ENCODE data around the gene FYN.

The FYN gene

DNA sequence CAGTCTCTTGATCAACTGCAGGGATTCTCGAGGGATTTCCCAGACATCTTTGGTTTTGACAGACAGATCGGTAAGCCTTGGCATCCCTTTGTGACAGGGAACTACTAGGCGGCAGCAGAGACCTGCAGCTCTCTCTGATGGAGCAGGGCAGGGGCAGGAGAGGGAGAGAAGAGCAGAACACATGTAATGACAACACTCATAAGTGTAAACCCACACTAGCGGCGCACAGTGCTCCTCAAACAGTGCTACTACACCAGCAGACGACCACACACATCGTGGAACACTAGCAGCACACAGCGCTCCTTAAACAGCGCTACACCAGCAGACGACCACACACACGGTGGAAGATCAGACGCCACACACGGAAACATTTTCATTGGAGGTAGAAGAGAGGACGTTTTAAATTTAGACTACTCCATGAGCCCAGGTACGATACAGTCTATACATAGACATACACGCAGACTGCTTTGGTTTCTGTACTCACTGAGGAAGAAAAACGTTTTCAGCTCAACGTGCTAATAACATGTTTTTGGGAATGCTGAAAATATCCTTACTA lies 173.0 kb downstream of the FYN start:
- H3K9me3 ChIP-seq (ENCODE audit: control insufficient read depth, low read depth, low read length): no peaks in the 10 kb centered on the region
- H3K27ac ChIP-seq (ENCODE audit: low read length): no peak overlapping the region
- no peaks in the 10 kb centered on the region for H3K27me3 ChIP-seq (ENCODE audit: control insufficient read depth, insufficient read depth, low read length)
- no peak overlapping the region for H3K4me3 ChIP-seq (ENCODE audit: low read length)
- H3K36me3 ChIP-seq (ENCODE audit: control insufficient read depth, low read depth, low read length): peaks cover 24% of the 10 kb centered on the region
- no peaks in the 10 kb centered on the region for H3K4me1 ChIP-seq (ENCODE audit: control insufficient read depth, low read depth, low read length)
- H3K9ac ChIP-seq (ENCODE audit: low read length): no peak overlapping the region

DNA sequence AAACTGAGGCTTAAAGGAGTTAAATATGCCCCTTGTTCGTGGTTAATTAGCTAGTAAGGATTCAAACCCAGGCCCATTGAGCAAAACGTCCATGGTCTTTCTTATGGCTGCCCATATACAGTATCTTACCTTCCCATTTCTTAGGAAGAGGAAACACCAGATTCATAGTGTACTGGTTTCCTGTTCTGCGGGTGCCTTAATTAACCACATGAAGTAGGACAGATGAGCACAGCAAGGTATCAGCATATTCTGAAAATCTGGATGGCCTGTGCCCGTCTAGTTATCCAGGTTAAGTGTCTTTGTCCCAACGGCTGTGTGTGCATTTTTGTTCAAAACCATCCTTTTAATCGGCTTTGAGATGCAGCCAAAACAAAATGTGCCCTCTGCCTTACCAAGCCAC lies 174.1 kb downstream of the FYN start:
- Histone ChIP-seq H3K27ac (ENCODE audit: low read length) (no peak overlapping the region), H3K36me3 (ENCODE audit: control insufficient read depth, low read depth, low read length) (peaks cover 32% of the 10 kb centered on the region), H3K9ac (ENCODE audit: low read length) (no peak overlapping the region), H3K4me3 (ENCODE audit: low read length) (no peak overlapping the region), H3K9me3 (ENCODE audit: control insufficient read depth, low read depth, low read length) (no peaks in the 10 kb centered on the region), H3K27me3 (ENCODE audit: control insufficient read depth, insufficient read depth, low read length) (no peaks in the 10 kb centered on the region), H3K4me1 (ENCODE audit: control insufficient read depth, low read depth, low read length) (no peaks in the 10 kb centered on the region)

DNA sequence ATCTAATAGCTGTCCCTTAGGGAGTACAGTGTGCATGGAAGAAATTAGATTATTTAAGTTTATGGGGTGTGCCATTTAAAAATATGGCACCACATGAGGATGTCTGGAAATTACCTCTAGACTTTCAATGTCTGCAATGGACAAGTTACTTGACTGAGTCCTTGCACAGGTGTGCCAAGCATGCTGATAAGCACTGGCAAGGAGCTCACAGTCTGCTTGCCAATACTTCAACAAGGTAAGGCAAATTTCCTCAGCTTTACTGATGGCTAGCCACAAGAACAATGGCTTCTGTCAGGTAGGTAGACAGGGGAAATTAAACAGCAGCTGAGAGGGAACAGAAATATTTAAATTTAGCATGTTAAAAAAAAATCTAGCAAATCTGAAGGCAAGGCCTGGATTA lies 176.4 kb downstream of the FYN start:
- H3K27me3 ChIP-seq (ENCODE audit: control insufficient read depth, insufficient read depth, low read length): no peaks in the 10 kb centered on the region
- H3K36me3 ChIP-seq (ENCODE audit: control insufficient read depth, low read depth, low read length): peaks cover 30% of the 10 kb centered on the region
- H3K4me1 ChIP-seq (ENCODE audit: control insufficient read depth, low read depth, low read length): no peaks in the 10 kb centered on the region
- no peak overlapping the region for H3K27ac ChIP-seq (ENCODE audit: low read length)
- no peak overlapping the region for H3K4me3 ChIP-seq (ENCODE audit: low read length)
- no peaks in the 10 kb centered on the region for H3K9me3 ChIP-seq (ENCODE audit: control insufficient read depth, low read depth, low read length)
- no peak overlapping the region for H3K9ac ChIP-seq (ENCODE audit: low read length)

DNA sequence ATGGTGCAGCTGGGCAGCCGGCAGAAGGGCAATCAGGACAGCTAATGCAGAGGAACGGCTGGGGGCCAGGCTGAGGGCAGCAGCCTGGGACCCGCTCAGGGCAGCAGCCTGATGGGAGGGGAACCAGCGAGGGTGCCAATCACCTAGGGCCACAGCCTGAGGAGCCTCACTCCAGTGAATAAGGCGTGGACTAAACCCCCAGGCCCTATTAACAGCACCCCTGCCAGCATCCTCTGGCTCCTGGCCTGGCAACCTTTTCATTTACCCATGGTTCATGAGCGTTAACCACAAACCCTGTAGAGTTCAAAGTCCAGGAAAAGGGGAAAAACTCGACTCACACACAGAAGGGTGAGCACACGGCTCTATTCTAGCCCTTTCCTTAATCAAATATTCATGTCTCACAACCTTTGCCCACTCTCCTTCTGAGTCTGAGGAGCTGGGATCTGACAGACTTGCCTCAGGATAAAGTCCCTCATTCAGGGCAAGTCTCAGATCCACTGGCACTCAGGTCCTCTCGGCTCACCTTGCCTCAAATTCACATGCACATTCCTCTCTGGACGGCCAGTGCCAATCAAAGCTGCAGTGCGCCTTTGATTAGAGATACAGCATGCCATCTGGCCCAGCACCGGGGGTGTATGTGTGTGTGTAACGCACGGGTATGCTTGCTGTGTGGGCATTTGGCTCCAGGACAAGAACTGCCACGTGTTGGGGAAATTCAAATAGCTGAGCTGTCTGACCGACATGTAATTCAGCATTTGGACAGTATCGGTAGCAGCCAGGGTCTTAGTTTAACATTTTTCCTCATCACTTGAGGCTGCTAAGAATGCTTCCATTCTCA lies 180.7 kb downstream of the FYN start:
- H3K9me3 ChIP-seq (ENCODE audit: control insufficient read depth, low read depth, low read length): no peaks in the 10 kb centered on the region
- no peak overlapping the region for H3K27ac ChIP-seq (ENCODE audit: low read length)
- no peaks in the 10 kb centered on the region for H3K27me3 ChIP-seq (ENCODE audit: control insufficient read depth, insufficient read depth, low read length)
- H3K4me3 ChIP-seq (ENCODE audit: low read length): no peak overlapping the region
- no peaks in the 10 kb centered on the region for H3K4me1 ChIP-seq (ENCODE audit: control insufficient read depth, low read depth, low read length)
- no peak overlapping the region for H3K9ac ChIP-seq (ENCODE audit: low read length)
- peaks cover 35% of the 10 kb centered on the region for H3K36me3 ChIP-seq (ENCODE audit: control insufficient read depth, low read depth, low read length)

DNA sequence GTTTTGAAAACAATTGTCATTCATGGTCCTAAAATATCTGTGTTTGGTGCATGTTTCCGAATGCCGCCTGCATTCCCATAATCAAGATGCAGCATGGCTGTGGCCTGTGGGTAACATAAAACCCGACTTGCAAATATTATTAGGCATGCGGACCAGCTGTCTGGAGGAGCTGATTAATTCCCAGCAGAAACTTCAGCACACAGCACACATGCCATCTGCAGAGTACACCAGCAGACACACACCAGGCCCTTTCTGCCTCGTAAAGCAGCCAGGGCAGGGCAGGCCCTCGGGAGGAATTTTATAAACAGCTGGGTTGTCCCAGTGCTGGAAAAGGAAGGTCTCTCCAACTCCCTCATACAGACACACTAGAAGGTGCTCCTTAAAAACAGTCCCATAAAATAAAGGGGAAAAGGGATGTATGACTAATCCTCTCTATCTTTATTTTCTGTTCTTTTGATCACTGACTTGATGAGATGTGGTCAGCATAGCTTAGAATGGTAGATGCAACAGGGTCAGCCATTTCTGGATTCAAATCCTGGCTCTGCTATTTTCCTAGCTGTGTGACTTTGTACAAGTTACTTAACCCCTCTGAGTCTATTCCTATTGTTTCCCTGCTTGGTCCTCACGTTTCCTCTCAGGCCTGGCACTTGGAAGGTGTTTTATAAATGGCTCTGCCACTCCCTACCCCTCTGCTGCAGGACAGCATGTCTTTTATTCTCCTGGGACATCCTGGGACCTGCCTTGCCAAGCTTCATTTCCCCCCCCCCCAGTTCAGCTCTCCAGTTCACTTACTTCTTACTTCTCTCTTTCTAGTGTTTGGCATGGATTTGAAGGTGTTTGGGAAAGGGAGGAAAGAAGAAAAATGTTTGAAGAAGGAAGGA lies 181.7 kb downstream of the FYN start:
- H3K4me1 ChIP-seq (ENCODE audit: control insufficient read depth, low read depth, low read length): peaks cover 3% of the 10 kb centered on the region
- no peak overlapping the region for H3K9ac ChIP-seq (ENCODE audit: low read length)
- no peaks in the 10 kb centered on the region for H3K9me3 ChIP-seq (ENCODE audit: control insufficient read depth, low read depth, low read length)
- no peaks in the 10 kb centered on the region for H3K27me3 ChIP-seq (ENCODE audit: control insufficient read depth, insufficient read depth, low read length)
- no peak overlapping the region for H3K4me3 ChIP-seq (ENCODE audit: low read length)
- H3K36me3 ChIP-seq (ENCODE audit: control insufficient read depth, low read depth, low read length): peaks cover 35% of the 10 kb centered on the region
- no peak overlapping the region for H3K27ac ChIP-seq (ENCODE audit: low read length)

DNA sequence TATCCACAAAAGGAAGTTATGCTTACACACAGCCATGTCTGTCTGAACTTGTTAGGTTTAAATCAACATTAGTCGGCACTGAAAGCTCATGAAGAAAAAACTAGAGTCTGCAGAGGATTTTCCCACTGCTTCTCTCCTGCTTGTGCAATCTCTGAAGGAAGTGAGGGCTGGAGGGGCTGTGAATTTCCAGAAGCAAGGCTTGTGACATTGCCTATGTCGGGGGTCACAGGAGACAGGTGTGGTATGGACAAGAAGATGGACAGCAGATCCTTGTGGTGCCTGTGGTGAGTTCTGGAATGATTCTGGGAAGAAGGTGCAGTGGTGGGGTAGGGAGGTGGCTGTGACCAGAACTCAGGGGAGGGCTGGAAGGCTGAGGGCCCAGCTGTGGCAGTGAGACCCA lies 183.3 kb downstream of the FYN start:
- H3K27me3 ChIP-seq (ENCODE audit: control insufficient read depth, insufficient read depth, low read length): no peaks in the 10 kb centered on the region
- no peak overlapping the region for H3K27ac ChIP-seq (ENCODE audit: low read length)
- peaks cover 38% of the 10 kb centered on the region for H3K36me3 ChIP-seq (ENCODE audit: control insufficient read depth, low read depth, low read length)
- H3K4me1 ChIP-seq (ENCODE audit: control insufficient read depth, low read depth, low read length): peaks cover 10% of the 10 kb centered on the region
- H3K9ac ChIP-seq (ENCODE audit: low read length): no peak overlapping the region
- no peaks in the 10 kb centered on the region for H3K9me3 ChIP-seq (ENCODE audit: control insufficient read depth, low read depth, low read length)
- H3K4me3 ChIP-seq (ENCODE audit: low read length): no peak overlapping the region

DNA sequence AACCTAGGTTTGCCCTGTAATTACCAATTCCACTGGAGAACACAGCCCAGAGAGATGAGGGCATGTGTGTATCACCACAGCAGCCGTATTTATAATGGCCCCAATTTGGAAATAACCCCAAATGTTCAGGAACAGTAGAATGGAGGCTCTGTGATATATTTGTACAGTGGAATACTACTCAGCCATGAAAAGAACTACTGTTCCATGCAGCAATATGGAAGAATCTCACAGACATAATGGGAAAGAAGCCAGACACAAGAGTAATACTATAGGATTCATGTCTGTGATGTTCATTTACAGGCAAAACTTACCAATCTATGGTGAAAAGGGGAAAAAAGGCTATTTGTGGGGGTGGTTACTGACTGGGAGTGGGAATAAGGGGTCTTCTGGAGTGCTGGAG lies 183.8 kb downstream of the FYN start:
- no peaks in the 10 kb centered on the region for H3K9me3 ChIP-seq (ENCODE audit: control insufficient read depth, low read depth, low read length)
- peaks cover 38% of the 10 kb centered on the region for H3K36me3 ChIP-seq (ENCODE audit: control insufficient read depth, low read depth, low read length)
- no peak overlapping the region for H3K9ac ChIP-seq (ENCODE audit: low read length)
- no peak overlapping the region for H3K27ac ChIP-seq (ENCODE audit: low read length)
- no peaks in the 10 kb centered on the region for H3K27me3 ChIP-seq (ENCODE audit: control insufficient read depth, insufficient read depth, low read length)
- H3K4me3 ChIP-seq (ENCODE audit: low read length): no peak overlapping the region
- H3K4me1 ChIP-seq (ENCODE audit: control insufficient read depth, low read depth, low read length): peaks cover 10% of the 10 kb centered on the region

DNA sequence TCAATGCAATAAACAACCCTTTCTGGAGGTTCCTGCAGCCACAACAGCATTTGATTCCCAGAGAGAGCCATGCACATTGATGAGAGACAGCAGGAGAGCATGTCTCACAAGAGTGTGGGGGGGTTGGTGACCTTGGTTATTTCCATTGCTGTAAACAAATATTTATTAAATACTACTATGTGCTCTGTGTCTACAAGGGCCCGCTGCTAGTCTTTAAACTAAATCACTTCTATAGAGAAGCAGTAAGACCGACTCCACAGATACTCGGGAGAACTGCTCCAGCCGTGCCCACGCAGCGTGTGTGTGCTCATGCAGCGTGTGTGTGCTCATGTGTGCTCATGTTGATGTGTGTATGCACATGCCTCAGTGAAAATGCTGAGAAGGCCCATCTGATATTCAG lies 184.9 kb downstream of the FYN start:
- Histone ChIP-seq H3K27me3 (ENCODE audit: control insufficient read depth, insufficient read depth, low read length) (no peaks in the 10 kb centered on the region), H3K4me3 (ENCODE audit: low read length) (no peak overlapping the region), H3K4me1 (ENCODE audit: control insufficient read depth, low read depth, low read length) (peaks cover 10% of the 10 kb centered on the region), H3K27ac (ENCODE audit: low read length) (no peak overlapping the region), H3K36me3 (ENCODE audit: control insufficient read depth, low read depth, low read length) (peaks cover 29% of the 10 kb centered on the region), H3K9me3 (ENCODE audit: control insufficient read depth, low read depth, low read length) (no peaks in the 10 kb centered on the region), H3K9ac (ENCODE audit: low read length) (no peak overlapping the region)

DNA sequence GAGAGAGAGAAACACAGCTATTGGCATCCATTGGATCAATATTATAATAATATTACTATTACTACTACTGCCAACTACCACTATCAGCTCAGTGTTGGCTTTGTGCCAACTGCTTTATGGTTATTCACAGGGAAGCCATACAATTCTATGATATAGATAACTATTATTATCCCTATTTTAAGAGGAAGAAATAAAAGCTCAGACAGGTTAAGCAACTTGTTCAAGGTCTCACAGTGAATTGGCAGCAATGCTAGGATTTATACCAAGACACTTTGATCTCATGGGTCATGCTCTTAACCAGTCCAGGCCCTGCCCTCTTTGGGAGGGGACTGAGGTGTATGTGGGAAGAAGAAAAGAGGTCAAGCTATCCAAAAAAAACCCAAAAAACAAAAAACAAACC lies 185.6 kb downstream of the FYN start:
- Histone ChIP-seq H3K27ac (ENCODE audit: low read length) (no peak overlapping the region), H3K4me3 (ENCODE audit: low read length) (no peak overlapping the region), H3K9me3 (ENCODE audit: control insufficient read depth, low read depth, low read length) (no peaks in the 10 kb centered on the region), H3K36me3 (ENCODE audit: control insufficient read depth, low read depth, low read length) (peaks cover 24% of the 10 kb centered on the region), H3K4me1 (ENCODE audit: control insufficient read depth, low read depth, low read length) (peaks cover 10% of the 10 kb centered on the region), H3K9ac (ENCODE audit: low read length) (no peak overlapping the region), H3K27me3 (ENCODE audit: control insufficient read depth, insufficient read depth, low read length) (no peaks in the 10 kb centered on the region)

DNA sequence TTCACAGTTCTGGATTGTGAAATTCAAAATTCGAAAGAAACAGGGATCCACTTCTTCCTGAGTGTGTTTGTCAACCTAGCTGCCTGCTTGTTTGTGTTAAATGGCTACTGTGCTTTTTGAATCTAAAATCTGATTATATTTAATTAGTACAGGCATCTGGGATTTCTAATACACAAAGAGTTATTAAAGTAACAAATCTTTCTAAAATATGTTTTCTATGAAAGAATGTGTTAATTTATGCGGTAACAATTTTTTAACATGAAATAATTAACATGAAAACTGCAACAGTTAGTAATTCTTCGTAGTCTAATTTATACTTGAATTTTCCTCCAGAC lies 186.4 kb downstream of the FYN start:
- Histone ChIP-seq H3K4me1 (ENCODE audit: control insufficient read depth, low read depth, low read length) (peaks cover 10% of the 10 kb centered on the region), H3K36me3 (ENCODE audit: control insufficient read depth, low read depth, low read length) (peaks cover 22% of the 10 kb centered on the region), H3K9ac (ENCODE audit: low read length) (no peak overlapping the region), H3K27ac (ENCODE audit: low read length) (no peak overlapping the region), H3K9me3 (ENCODE audit: control insufficient read depth, low read depth, low read length) (no peaks in the 10 kb centered on the region), H3K27me3 (ENCODE audit: control insufficient read depth, insufficient read depth, low read length) (no peaks in the 10 kb centered on the region), H3K4me3 (ENCODE audit: low read length) (no peak overlapping the region)

DNA sequence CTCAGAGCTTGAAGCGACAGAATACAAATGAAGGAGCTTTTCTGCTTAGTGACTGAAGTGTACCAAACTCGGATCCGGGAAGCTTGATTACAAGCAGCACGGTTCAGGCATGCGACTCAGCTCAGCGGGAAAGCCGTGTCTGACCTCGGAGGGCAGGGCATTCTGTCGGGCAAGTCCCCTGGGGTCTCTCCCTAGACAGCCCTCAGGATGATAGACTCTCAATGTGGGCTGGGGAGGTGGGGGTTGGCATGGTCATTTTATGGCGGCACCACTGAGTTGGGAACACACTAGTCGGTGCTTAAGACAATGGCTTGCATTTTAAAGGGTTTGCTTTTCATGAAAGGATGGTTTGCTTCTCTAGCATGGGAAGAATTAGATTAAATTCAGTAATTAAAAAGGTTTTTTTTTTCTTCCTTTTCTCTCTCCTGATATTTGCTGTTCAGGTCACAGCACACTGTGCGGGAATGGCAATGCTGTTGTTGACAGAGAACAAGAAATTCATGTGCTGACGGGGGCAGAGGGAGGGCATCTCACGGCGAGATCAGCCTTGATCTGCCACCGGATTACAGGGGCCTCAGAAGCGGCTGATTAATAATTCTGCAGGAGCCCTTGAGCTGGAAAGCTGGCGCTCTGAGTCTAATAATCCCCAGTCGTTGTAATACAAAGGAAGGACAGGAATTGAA lies 186.9 kb downstream of the FYN start:
- Histone ChIP-seq H3K4me3 (ENCODE audit: low read length) (no peak overlapping the region), H3K9me3 (ENCODE audit: control insufficient read depth, low read depth, low read length) (no peaks in the 10 kb centered on the region), H3K36me3 (ENCODE audit: control insufficient read depth, low read depth, low read length) (peaks cover 19% of the 10 kb centered on the region), H3K27me3 (ENCODE audit: control insufficient read depth, insufficient read depth, low read length) (no peaks in the 10 kb centered on the region), H3K9ac (ENCODE audit: low read length) (no peak overlapping the region), H3K4me1 (ENCODE audit: control insufficient read depth, low read depth, low read length) (peaks cover 10% of the 10 kb centered on the region), H3K27ac (ENCODE audit: low read length) (no peak overlapping the region)

All from iPS-18a (cell line).